Mesenchymal stem cell (in vitro differentiated cells and primary cell): ENCODE measurements around the gene NRM.

Experiments
- DNase-seq: peaks from one replicate; pipeline ENCODE4 v3.0.0-alpha.2; 2013
- H2AFZ ChIP-seq: one replicate; pipeline ENCODE4 v1.6.1; 2013; ENCODE audit warnings: low read depth, mild to moderate bottlenecking, control low read depth, inconsistent platforms, low read length, moderate library complexity
- H2AK5ac ChIP-seq: 2 replicates; pipeline ENCODE4 v1.6.1; 2013; ENCODE audit warnings: low read length, moderate library complexity, mild to moderate bottlenecking, inconsistent platforms; ENCODE audit not compliant: severe bottlenecking
- H2BK120ac ChIP-seq: one replicate; pipeline ENCODE4 v1.6.1; 2013; ENCODE audit warnings: low read depth, mild to moderate bottlenecking, inconsistent platforms, low read length, moderate library complexity
- H2BK12ac ChIP-seq, 2 experiments: one replicate each; pipeline ENCODE4 v1.6.1; 2013; ENCODE audit warnings: inconsistent platforms in 2 of 2, low read length in 2 of 2, mild to moderate bottlenecking in 2 of 2, moderate library complexity in 2 of 2, control low read depth in 1 of 2
- H2BK15ac ChIP-seq: one replicate; pipeline ENCODE4 v1.6.1; 2013; ENCODE audit warnings: mild to moderate bottlenecking, low read depth, inconsistent platforms; ENCODE audit not compliant: poor library complexity, severe bottlenecking
- H2BK5ac ChIP-seq: 2 replicates; pipeline ENCODE4 v1.6.1; 2013; ENCODE audit warnings: low read depth, mild to moderate bottlenecking, low read length, control low read depth, inconsistent platforms; ENCODE audit not compliant: poor library complexity, severe bottlenecking
- H3K14ac ChIP-seq, 2 experiments: one replicate each; pipeline ENCODE4 v1.6.1; 2013; ENCODE audit warnings: inconsistent platforms in 2 of 2, low read length in 2 of 2, control low read depth in 1 of 2, mild to moderate bottlenecking in 1 of 2, moderate library complexity in 1 of 2
- H3K18ac ChIP-seq, 2 experiments: one replicate each; pipeline ENCODE4 v1.6.1; 2013; ENCODE audit warnings: inconsistent platforms in 2 of 2, low read length in 2 of 2, control low read depth in 1 of 2, low read depth in 1 of 2, mild to moderate bottlenecking in 1 of 2
- H3K23ac ChIP-seq, 2 experiments: one replicate each; pipeline ENCODE4 v1.6.1; 2013; ENCODE audit warnings: inconsistent platforms in 2 of 2, low read length in 2 of 2, mild to moderate bottlenecking in 2 of 2, moderate library complexity in 2 of 2, control low read depth in 1 of 2
- H3K27ac ChIP-seq: 2 replicates; pipeline ENCODE4 v1.5.1; 2013; ENCODE audit warnings: mild to moderate bottlenecking, moderate library complexity, low read length, control low read depth, inconsistent platforms; ENCODE audit not compliant: poor library complexity, severe bottlenecking
- H3K27me3 ChIP-seq, 2 experiments: 2 replicates each; pipeline versions ENCODE4 v1.6.1 to v1.7.0; 2013; ENCODE audit warnings: low read length in 2 of 2, mild to moderate bottlenecking in 2 of 2, moderate library complexity in 2 of 2, control low read depth in 1 of 2, inconsistent platforms in 1 of 2; ENCODE audit not compliant: control insufficient read depth in 1 of 2, insufficient read depth in 1 of 2
- H3K36me3 ChIP-seq, 2 experiments: 2 replicates each; pipeline versions ENCODE4 v1.6.1 to v1.7.0; 2013; ENCODE audit warnings: low read length in 2 of 2, control low read depth in 1 of 2, inconsistent platforms in 1 of 2, low read depth in 1 of 2, mild to moderate bottlenecking in 1 of 2; ENCODE audit not compliant: insufficient read depth in 2 of 2, control insufficient read depth in 1 of 2
- H3K4ac ChIP-seq, 2 experiments: one replicate each; pipeline ENCODE4 v1.6.1; 2013; ENCODE audit warnings: inconsistent platforms in 2 of 2, low read length in 2 of 2, mild to moderate bottlenecking in 2 of 2, moderate library complexity in 2 of 2, control low read depth in 1 of 2, low read depth in 1 of 2
- H3K4me1 ChIP-seq: 2 replicates; pipeline ENCODE4 v1.6.1; 2013; ENCODE audit warnings: low read depth, low read length, control low read depth; ENCODE audit not compliant: control insufficient read depth, insufficient read depth
- H3K4me2 ChIP-seq: 2 replicates; pipeline ENCODE4 v1.6.1; 2013; ENCODE audit warnings: low read length, mild to moderate bottlenecking, inconsistent platforms; ENCODE audit not compliant: poor library complexity, severe bottlenecking
- H3K4me3 ChIP-seq, 2 experiments: 2 replicates each; pipeline versions ENCODE4 v1.5.1 to v1.7.0; 2013; ENCODE audit warnings: low read length in 2 of 2, mild to moderate bottlenecking in 2 of 2, control low read depth in 1 of 2, low read depth in 1 of 2; ENCODE audit not compliant: insufficient read depth in 1 of 2
- H3K79me1 ChIP-seq: replicated peaks from 2 replicates; pipeline ENCODE4 v1.6.1; 2013; ENCODE audit warnings: mild to moderate bottlenecking, control low read depth, low read length, inconsistent platforms; ENCODE audit not compliant: poor library complexity, severe bottlenecking
- H3K9ac ChIP-seq: 2 replicates; pipeline ENCODE4 v1.7.0; 2013; ENCODE audit warnings: mild to moderate bottlenecking, low read length, moderate library complexity
- H3K9me3 ChIP-seq: 2 replicates; pipeline ENCODE4 v1.7.0; 2013; ENCODE audit warnings: mild to moderate bottlenecking, low read length; ENCODE audit not compliant: control insufficient read depth
- H4K8ac ChIP-seq: one replicate; pipeline ENCODE4 v1.6.1; 2013; ENCODE audit warnings: inconsistent platforms, mild to moderate bottlenecking, low read length, moderate library complexity
- H4K91ac ChIP-seq: one replicate; pipeline ENCODE4 v1.6.1; 2013; ENCODE audit warnings: mild to moderate bottlenecking, low read length, inconsistent platforms
- WGBS: methylation state at CpG from one replicate; pipeline ENCODE4 v1.1.7; 2013; ENCODE audit warnings: mixed read lengths; 5-methylcytosine and 5-hydroxymethylcytosine counted together

Gene NRM

GRCh38 chr6:30683183-30683979 lies 7.4 kb downstream of the NRM start:
- no peak overlapping the region for H4K91ac ChIP-seq
- no peak overlapping the region for H4K8ac ChIP-seq
- WGBS: 9% methylated on average over 6 of the region's 7 CpGs
- H3K4ac ChIP-seq: peak overlapping the region in 1 of 2 experiments; percentile 91
- H3K36me3 ChIP-seq: peaks cover 33 to 37% of the 10 kb centered on the region in 2 experiments
- DNase-seq: peak; percentile 38
- H3K4me3 ChIP-seq: peak overlapping the region; percentile 70 to 93
- peak overlapping the region; percentile 95 for H3K9ac ChIP-seq
- peak overlapping the region; percentile 91 for H3K4me2 ChIP-seq
- H2BK5ac ChIP-seq: peak overlapping the region; percentile 90
- H2BK120ac ChIP-seq: peak overlapping the region; percentile 27
- H3K27ac ChIP-seq: peak overlapping the region; percentile 98
- H2BK15ac ChIP-seq: peak overlapping the region; percentile 30
- peak overlapping the region; percentile 80 for H2AK5ac ChIP-seq
- no peaks in the 10 kb centered on the region for H3K79me1 ChIP-seq
- H2BK12ac ChIP-seq: peak overlapping the region in 1 of 2 experiments; percentile 56
- peak overlapping the region in 1 of 2 experiments; percentile 15 for H3K23ac ChIP-seq
- H3K27me3 ChIP-seq: no peaks in the 10 kb centered on the region
- H3K4me1 ChIP-seq: peaks cover 28% of the 10 kb centered on the region
- H3K9me3 ChIP-seq: no peaks in the 10 kb centered on the region
- H3K18ac ChIP-seq: peak overlapping the region; percentile 4 to 84
- H3K14ac ChIP-seq: peak overlapping the region; percentile 62 to 78
- no peak overlapping the region for H2AFZ ChIP-seq

- H3K4me2 ChIP-seq: peak overlapping the region; percentile 91
- WGBS: under 1% methylated on average over 8 of the region's 11 CpGs
Observed at GRCh38 chr6:30682143-30683117, 8.4 kb downstream of the NRM start.

GRCh38 chr6:30681766-30682142 lies 9.0 kb downstream of the NRM start:
- Histone ChIP-seq H4K91ac (no peak overlapping the region), H2BK5ac (no peak overlapping the region), H3K9ac (peak overlapping the region; percentile 95), H3K4me1 (peaks cover 23% of the 10 kb centered on the region), H3K27ac (peak overlapping the region; percentile 98), H3K36me3 (peaks cover 49 to 52% of the 10 kb centered on the region in 2 experiments), H4K8ac (no peak overlapping the region), H3K9me3 (no peaks in the 10 kb centered on the region), H3K27me3 (no peaks in the 10 kb centered on the region), H2AFZ (no peak overlapping the region), H2BK15ac (no peak overlapping the region), H3K14ac (no peak overlapping the region), H3K4me2 (peak overlapping the region; percentile 91), H3K23ac (no peak overlapping the region), H2AK5ac (no peak overlapping the region), H3K4ac (no peak overlapping the region), H2BK12ac (no peak overlapping the region), H2BK120ac (no peak overlapping the region), H3K18ac (peak overlapping the region in 1 of 2 experiments; percentile 42), H3K4me3 (peak overlapping the region in 1 of 2 experiments; percentile 93), H3K79me1 (no peaks in the 10 kb centered on the region)
- 37% methylated on average over 4 of the region's 4 CpGs for WGBS
- no peak for DNase-seq

More at GRCh38 chr6:30682143-30683117, 8.4 kb downstream of the NRM start:
- Histone ChIP-seq H3K9me3 (no peaks in the 10 kb centered on the region), H3K27me3 (no peaks in the 10 kb centered on the region), H4K8ac (peak overlapping the region; percentile 60), H3K18ac (peak overlapping the region; percentile 4 to 84), H3K9ac (peak overlapping the region; percentile 95), H4K91ac (peak overlapping the region; percentile 44), H3K4me1 (peaks cover 23% of the 10 kb centered on the region), H3K4me3 (peak overlapping the region; percentile 70 to 93), H2BK15ac (peak overlapping the region; percentile 19), H3K27ac (peak overlapping the region; percentile 98), H3K4ac (peak overlapping the region; percentile 28 to 91), H3K14ac (peak overlapping the region in 1 of 2 experiments; percentile 48), H3K79me1 (no peaks in the 10 kb centered on the region), H2AK5ac (peak overlapping the region; percentile 88), H3K36me3 (peaks cover 42 to 46% of the 10 kb centered on the region in 2 experiments), H2AFZ (no peak overlapping the region), H2BK120ac (no peak overlapping the region), H2BK12ac (peak overlapping the region in 1 of 2 experiments; percentile 56), H2BK5ac (peak overlapping the region; percentile 90), H3K23ac (no peak overlapping the region)
- peak; percentile 93 for DNase-seq
